HG03280 (cell line): Measurements from ENCODE around the gene COX6B1.
A peak's percentile ranks its signal among the peaks of the same experiment; 100 is the strongest.
"Not testable (repeated sequence)": the region's sequence is repeated elsewhere in the genome, so short reads cannot be mapped to it uniquely, and the experiment has no call there.

ENCODE experiments used
- ATAC-seq: cut with Tn5 transposase; IDR thresholded peaks from one replicate; pipeline ENCODE4 v1.9.1; 2021; ENCODE audit warnings: mild to moderate bottlenecking, moderate library complexity; ENCODE audit not compliant: unreplicated experiment

The COX6B1 gene

GRCh38 chr19:35665157-35665556 lies 17.0 kb downstream of the COX6B1 start:
- no peak for ATAC-seq

GRCh38 chr19:35665604-35666003 lies 17.5 kb downstream of the COX6B1 start:
- ATAC-seq, result no peak

GRCh38 chr19:35666251-35666913 lies 18.3 kb downstream of the COX6B1 start, which contains the start of gene UPK1A:
Gene UPK1A, plus strand, starts transcription at chr19:35666517. Its CDS starts 296 bp downstream, at chr19:35666813.
- no peak for ATAC-seq

- ATAC-seq, result no peak
Observed at GRCh38 chr19:35669566-35669965, 21.4 kb downstream of the COX6B1 start.

GRCh38 chr19:35669974-35670373 lies 21.9 kb downstream of the COX6B1 start:
- no peak for ATAC-seq

GRCh38 chr19:35670686-35671085 lies 22.6 kb downstream of the COX6B1 start:
- ATAC-seq, result no peak

- ATAC-seq, result no peak
Observed at GRCh38 chr19:35671818-35672217, 23.7 kb downstream of the COX6B1 start.

- no peak for ATAC-seq
Observed at GRCh38 chr19:35673121-35673804, 25.1 kb downstream of the COX6B1 start.

- ATAC-seq, result no peak
Observed at GRCh38 chr19:35675589-35676140, 27.5 kb downstream of the COX6B1 start.

- ATAC-seq, result no peak
Observed at GRCh38 chr19:35689836-35690235, 41.7 kb downstream of the COX6B1 start.

GRCh38 chr19:35691106-35691505 lies 43.0 kb downstream of the COX6B1 start:
- ATAC-seq, result not testable (repeated sequence)

- ATAC-seq, result no peak
Observed at GRCh38 chr19:35692010-35692409, 43.9 kb downstream of the COX6B1 start.

GRCh38 chr19:35693422-35693821 lies 45.3 kb downstream of the COX6B1 start:
- ATAC-seq, result no peak

- ATAC-seq, result peak; percentile 87
Observed at GRCh38 chr19:35693835-35694599, 45.9 kb downstream of the COX6B1 start.

GRCh38 chr19:35695895-35696422 lies 47.8 kb downstream of the COX6B1 start:
- no peak for ATAC-seq

- no peak for ATAC-seq
Observed at GRCh38 chr19:35696835-35697234, 48.7 kb downstream of the COX6B1 start.

- ATAC-seq, result peak; percentile 95
Observed at GRCh38 chr19:35702223-35703012, 54.3 kb downstream of the COX6B1 start.

- no peak for ATAC-seq
Observed at GRCh38 chr19:35703343-35703742, 55.2 kb downstream of the COX6B1 start.

- ATAC-seq, result no peak
Observed at GRCh38 chr19:35704218-35704617, 56.1 kb downstream of the COX6B1 start, which contains the start of gene ZBTB32. Gene ZBTB32, plus strand, starts transcription at chr19:35704558. Its CDS starts 10,069 bp downstream, at chr19:35714627.
